ENCODE data around the gene CST9. TPM values are rescaled to one million over a fixed set of nuclear protein-coding genes. Genes with fewer than 3 reads are reported as not detected.

Gene CST9
- total and polyA plus RNA-seq, 5 donors, result not detected

GRCh38 chr20:23614163-23614562, 8.4 kb upstream of the CST9 start:
- no peaks in the 10 kb centered on the region for H3K9me3 ChIP-seq (ENCODE audit: control insufficient read depth, low read length)
- H3K4me3 ChIP-seq (ENCODE audit: low read length), result no peak overlapping the region
- peaks cover 9% of the 10 kb centered on the region for H3K4me1 ChIP-seq (ENCODE audit: control insufficient read depth, insufficient read depth, low read length)
- WGBS, result 81% methylated on average over 5 of the region's 5 CpGs
- intact Hi-C loops (cut with DNase I), result no loop called here
- ATAC-seq, result peak in 1 of 2 donors; percentile 43
- no peak for DNase-seq
- peak overlapping the region; percentile 7 for H3K27ac ChIP-seq (ENCODE audit: low read length)
- no peaks in the 10 kb centered on the region for H3K27me3 ChIP-seq (ENCODE audit: control insufficient read depth, insufficient read depth)

GRCh38 chr20:23613676-23614075, 8.0 kb upstream of the CST9 start:
- Histone ChIP-seq H3K4me3 (ENCODE audit: low read length) (no peak overlapping the region), H3K4me1 (ENCODE audit: control insufficient read depth, insufficient read depth, low read length) (peaks cover 9% of the 10 kb centered on the region), H3K9me3 (ENCODE audit: control insufficient read depth, low read length) (no peaks in the 10 kb centered on the region), H3K27ac (ENCODE audit: low read length) (peak overlapping the region; percentile 58), H3K27me3 (ENCODE audit: control insufficient read depth, insufficient read depth) (no peaks in the 10 kb centered on the region)
- peak; percentile 40 to 82 (median 73) for DNase-seq
- intact Hi-C loops (cut with DNase I), result no loop called here
- ATAC-seq, result peak; percentile 62 to 83

- no peak for DNase-seq
- Histone ChIP-seq H3K27me3 (ENCODE audit: control insufficient read depth, insufficient read depth) (no peaks in the 10 kb centered on the region), H3K4me1 (ENCODE audit: control insufficient read depth, insufficient read depth, low read length) (peaks cover 9% of the 10 kb centered on the region), H3K4me3 (ENCODE audit: low read length) (no peak overlapping the region), H3K27ac (ENCODE audit: low read length) (no peak overlapping the region), H3K9me3 (ENCODE audit: control insufficient read depth, low read length) (no peaks in the 10 kb centered on the region)
- intact Hi-C loops (cut with DNase I), result no loop called here
- no peak for ATAC-seq
- WGBS, result 50% methylated on average over 2 of the region's 2 CpGs
These were observed 6.7 kb upstream of the CST9 start for GRCh38 chr20:23612396-23612795.

GRCh38 chr20:23609486-23610109, 3.9 kb upstream of the CST9 start:
- H3K9me3 ChIP-seq (ENCODE audit: control insufficient read depth, low read length), result no peaks in the 10 kb centered on the region
- H3K4me1 ChIP-seq (ENCODE audit: control insufficient read depth, insufficient read depth, low read length), result peaks cover 9% of the 10 kb centered on the region
- H3K4me3 ChIP-seq (ENCODE audit: low read length), result no peak overlapping the region
- DNase-seq, result no peak
- intact Hi-C loops (cut with DNase I), result loop anchor here in 3 of 4 donors (10.0 kb wide), 1 partner anchor 165 kb away; no protein-coding TSS in a partner anchor
- H3K27ac ChIP-seq (ENCODE audit: low read length), result no peak overlapping the region
- no peak for ATAC-seq
- 95% methylated on average over 5 of the region's 5 CpGs for WGBS
- H3K27me3 ChIP-seq (ENCODE audit: control insufficient read depth, insufficient read depth), result no peaks in the 10 kb centered on the region

- H3K27ac ChIP-seq (ENCODE audit: low read length), result no peak overlapping the region
These were observed 2.6 kb upstream of the CST9 start for GRCh38 chr20:23608251-23608846.

GRCh38 chr20:23607497-23608245, 2.0 kb upstream of the CST9 start:
- intact Hi-C loops (cut with DNase I), result loop anchor here in 3 of 4 donors (10.0 kb wide), 1 partner anchor 163 kb away; no protein-coding TSS in a partner anchor
- Histone ChIP-seq H3K4me3 (ENCODE audit: low read length) (no peak overlapping the region), H3K27me3 (ENCODE audit: control insufficient read depth, insufficient read depth) (no peaks in the 10 kb centered on the region), H3K9me3 (ENCODE audit: control insufficient read depth, low read length) (no peaks in the 10 kb centered on the region), H3K4me1 (ENCODE audit: control insufficient read depth, insufficient read depth, low read length) (no peaks in the 10 kb centered on the region), H3K27ac (ENCODE audit: low read length) (no peak overlapping the region)
- no peak for DNase-seq
- ATAC-seq, result no peak
- 90% methylated on average over 14 of the region's 14 CpGs for WGBS

More at GRCh38 chr20:23608251-23608846, 2.6 kb upstream of the CST9 start:
- DNase-seq (no peak), ATAC-seq (no peak)
- Histone ChIP-seq H3K4me1 (ENCODE audit: control insufficient read depth, insufficient read depth, low read length) (no peaks in the 10 kb centered on the region), H3K4me3 (ENCODE audit: low read length) (no peak overlapping the region), H3K9me3 (ENCODE audit: control insufficient read depth, low read length) (no peaks in the 10 kb centered on the region), H3K27me3 (ENCODE audit: control insufficient read depth, insufficient read depth) (no peaks in the 10 kb centered on the region)
- intact Hi-C loops (cut with DNase I), result loop anchor here in 3 of 4 donors (10.0 kb wide), 1 partner anchor 164 kb away; no protein-coding TSS in a partner anchor
- 68% methylated on average over 18 of the region's 18 CpGs for WGBS

GRCh38 chr20:23606652-23607049, 934 bp upstream of the CST9 start:
- peak; percentile 79 to 93 (median 93) for DNase-seq
- Histone ChIP-seq H3K4me3 (ENCODE audit: low read length) (no peak overlapping the region), H3K9me3 (ENCODE audit: control insufficient read depth, low read length) (no peaks in the 10 kb centered on the region), H3K27me3 (ENCODE audit: control insufficient read depth, insufficient read depth) (no peaks in the 10 kb centered on the region), H3K4me1 (ENCODE audit: control insufficient read depth, insufficient read depth, low read length) (no peaks in the 10 kb centered on the region), H3K27ac (ENCODE audit: low read length) (no peak overlapping the region)
- WGBS, result 6% methylated on average over 9 of the region's 9 CpGs
- ATAC-seq, result peak; percentile 86 to 92
- intact Hi-C loops (cut with DNase I), result loop anchor here in 3 of 4 donors (10.0 kb wide), 1 partner anchor 162 kb away; no protein-coding TSS in a partner anchor

GRCh38 chr20:23604306-23604705, 1.4 kb downstream of the CST9 start:
- Histone ChIP-seq H3K4me3 (ENCODE audit: low read length) (no peak overlapping the region), H3K27me3 (ENCODE audit: control insufficient read depth, insufficient read depth) (no peaks in the 10 kb centered on the region), H3K9me3 (ENCODE audit: control insufficient read depth, low read length) (no peaks in the 10 kb centered on the region), H3K4me1 (ENCODE audit: control insufficient read depth, insufficient read depth, low read length) (no peaks in the 10 kb centered on the region), H3K27ac (ENCODE audit: low read length) (no peak overlapping the region)
- ATAC-seq (no peak), DNase-seq (no peak)
- intact Hi-C loops (cut with DNase I), result loop anchor here (5.0 to 10.0 kb wide), 2 partner anchors 160 to 162 kb away; no protein-coding TSS in a partner anchor
- WGBS, result 85% methylated on average over 1 of the region's 1 CpG

- DNase-seq (no peak), ATAC-seq (no peak)
- Histone ChIP-seq H3K27ac (ENCODE audit: low read length) (no peak overlapping the region), H3K4me3 (ENCODE audit: low read length) (no peak overlapping the region), H3K27me3 (ENCODE audit: control insufficient read depth, insufficient read depth) (no peaks in the 10 kb centered on the region), H3K4me1 (ENCODE audit: control insufficient read depth, insufficient read depth, low read length) (no peaks in the 10 kb centered on the region), H3K9me3 (ENCODE audit: control insufficient read depth, low read length) (no peaks in the 10 kb centered on the region)
- intact Hi-C loops (cut with DNase I), result loop anchor here (5.0 to 10.0 kb wide), 2 partner anchors 159 to 161 kb away; no protein-coding TSS in a partner anchor
- WGBS, result 87% methylated on average over 4 of the region's 4 CpGs
These were observed 2.4 kb downstream of the CST9 start for GRCh38 chr20:23603321-23603720.

GRCh38 chr20:23602699-23603098, 3.0 kb downstream of the CST9 start:
- intact Hi-C loops (cut with DNase I), result loop anchor here (5.0 to 10.0 kb wide), 2 partner anchors 158 to 160 kb away; no protein-coding TSS in a partner anchor
- H3K27me3 ChIP-seq (ENCODE audit: control insufficient read depth, insufficient read depth), result no peaks in the 10 kb centered on the region
- H3K9me3 ChIP-seq (ENCODE audit: control insufficient read depth, low read length), result no peaks in the 10 kb centered on the region
- ATAC-seq, result no peak
- no peak overlapping the region for H3K27ac ChIP-seq (ENCODE audit: low read length)
- WGBS, result 68% methylated on average over 6 of the region's 6 CpGs
- no peak overlapping the region for H3K4me3 ChIP-seq (ENCODE audit: low read length)
- no peak for DNase-seq
- no peaks in the 10 kb centered on the region for H3K4me1 ChIP-seq (ENCODE audit: control insufficient read depth, insufficient read depth, low read length)

GRCh38 chr20:23602241-23602640, 3.5 kb downstream of the CST9 start:
- no peaks in the 10 kb centered on the region for H3K27me3 ChIP-seq (ENCODE audit: control insufficient read depth, insufficient read depth)
- no peak overlapping the region for H3K27ac ChIP-seq (ENCODE audit: low read length)
- ATAC-seq (no peak), DNase-seq (no peak)
- 68% methylated on average over 2 of the region's 2 CpGs for WGBS
- H3K4me3 ChIP-seq (ENCODE audit: low read length), result no peak overlapping the region
- intact Hi-C loops (cut with DNase I), result loop anchor here (5.0 to 10.0 kb wide), 2 partner anchors 157 to 160 kb away; no protein-coding TSS in a partner anchor
- H3K4me1 ChIP-seq (ENCODE audit: control insufficient read depth, insufficient read depth, low read length), result no peaks in the 10 kb centered on the region
- no peaks in the 10 kb centered on the region for H3K9me3 ChIP-seq (ENCODE audit: control insufficient read depth, low read length)
